ENCODE measurements around the gene BAZ1B.

DNA sequence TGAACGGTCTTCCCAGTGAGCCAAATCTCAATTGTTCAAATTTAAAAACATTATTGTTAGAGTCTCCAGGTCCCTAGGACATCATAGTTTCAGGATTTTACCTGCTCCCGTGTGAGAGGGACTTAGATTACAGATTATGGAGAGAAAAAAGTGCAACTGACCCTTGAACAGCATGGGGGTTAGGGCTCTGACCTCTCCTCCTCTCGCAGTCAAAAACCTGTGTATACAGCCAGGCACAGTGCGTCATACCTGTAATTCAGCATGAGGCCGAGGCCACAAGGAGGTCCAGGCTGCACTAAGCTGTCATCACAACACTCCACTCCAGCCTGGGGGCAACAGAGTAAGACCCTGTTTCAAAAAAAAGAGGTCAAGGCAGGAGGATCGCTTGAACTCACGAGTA, 25.5 kb downstream of the BAZ1B start:
- TF ChIP-seq, protein P1, sequence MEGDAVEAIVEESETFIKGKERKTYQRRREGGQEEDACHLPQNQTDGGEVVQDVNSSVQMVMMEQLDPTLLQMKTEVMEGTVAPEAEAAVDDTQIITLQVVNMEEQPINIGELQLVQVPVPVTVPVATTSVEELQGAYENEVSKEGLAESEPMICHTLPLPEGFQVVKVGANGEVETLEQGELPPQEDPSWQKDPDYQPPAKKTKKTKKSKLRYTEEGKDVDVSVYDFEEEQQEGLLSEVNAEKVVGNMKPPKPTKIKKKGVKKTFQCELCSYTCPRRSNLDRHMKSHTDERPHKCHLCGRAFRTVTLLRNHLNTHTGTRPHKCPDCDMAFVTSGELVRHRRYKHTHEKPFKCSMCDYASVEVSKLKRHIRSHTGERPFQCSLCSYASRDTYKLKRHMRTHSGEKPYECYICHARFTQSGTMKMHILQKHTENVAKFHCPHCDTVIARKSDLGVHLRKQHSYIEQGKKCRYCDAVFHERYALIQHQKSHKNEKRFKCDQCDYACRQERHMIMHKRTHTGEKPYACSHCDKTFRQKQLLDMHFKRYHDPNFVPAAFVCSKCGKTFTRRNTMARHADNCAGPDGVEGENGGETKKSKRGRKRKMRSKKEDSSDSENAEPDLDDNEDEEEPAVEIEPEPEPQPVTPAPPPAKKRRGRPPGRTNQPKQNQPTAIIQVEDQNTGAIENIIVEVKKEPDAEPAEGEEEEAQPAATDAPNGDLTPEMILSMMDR (conservative IDR thresholded peaks at IDR 0.05; ENCODE audit: low read length), result no peak
- TF ChIP-seq EZH2phosphoT487 (IDR thresholded peaks at IDR 0.05; ENCODE audit: borderline replicate concordance), result no peak
